ENCODE results near the gene MFAP4.
"Not testable (repeated sequence)": the region's sequence is repeated elsewhere in the genome, so short reads cannot be mapped to it uniquely, and the experiment has no call there.

MFAP4 gene

DNA sequence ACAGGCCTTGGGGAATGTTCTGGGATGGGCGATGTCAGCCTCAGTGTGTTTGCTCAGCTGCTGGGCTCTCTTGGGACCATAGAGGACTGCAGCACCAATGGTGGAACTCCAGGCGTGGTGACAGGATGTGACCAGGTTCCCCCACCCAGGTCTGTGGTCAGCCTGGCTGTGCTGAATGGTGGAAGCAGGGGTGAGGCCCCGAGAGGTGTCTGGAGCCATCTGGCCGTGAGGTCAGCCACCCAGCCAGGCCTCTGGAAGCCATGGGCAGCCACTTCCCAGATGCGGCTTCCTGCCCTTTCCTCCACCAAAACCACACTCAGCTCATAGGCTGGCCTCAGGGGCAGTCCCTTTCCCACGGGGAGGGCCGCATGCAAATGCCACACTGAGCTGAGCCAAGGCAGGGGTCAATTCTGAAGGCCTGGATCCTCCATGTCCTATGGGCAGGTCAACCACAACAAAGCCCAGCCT lies 16.5 kb downstream of the MFAP4 start:
- no peak for DNase-seq (ENCODE audit: low read depth)

DNA sequence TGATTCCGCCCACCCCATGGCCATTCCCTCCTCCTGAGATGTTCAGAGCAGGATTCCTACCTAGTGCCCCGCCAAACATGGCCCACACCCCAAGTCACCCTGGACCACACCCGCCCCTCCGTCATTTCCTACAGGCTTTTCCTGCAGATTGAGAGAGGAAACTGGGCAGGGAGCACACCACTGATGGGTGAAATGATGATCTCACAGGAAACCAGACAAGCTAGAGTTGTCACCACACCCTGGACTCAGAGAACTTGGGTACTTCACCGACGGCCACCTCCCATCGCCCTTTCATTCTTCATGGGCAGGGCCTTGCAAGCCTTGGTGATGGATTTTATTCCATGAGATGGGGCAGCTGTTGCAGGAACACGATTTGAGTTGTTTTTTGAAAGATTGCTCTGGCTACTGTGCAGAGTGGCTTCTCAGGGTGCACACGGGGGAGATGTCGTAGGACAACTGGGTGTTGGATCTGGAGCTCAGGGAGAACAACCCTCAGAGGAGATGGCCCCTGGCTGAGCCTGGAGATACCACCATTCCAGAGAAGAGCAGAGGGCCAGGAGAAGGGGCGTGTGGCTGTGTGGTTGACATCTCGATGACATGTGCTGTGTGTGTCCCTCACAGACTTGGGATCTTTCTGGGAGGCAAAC lies 17.0 kb downstream of the MFAP4 start:
- DNase-seq (ENCODE audit: low read depth): no peak

DNA sequence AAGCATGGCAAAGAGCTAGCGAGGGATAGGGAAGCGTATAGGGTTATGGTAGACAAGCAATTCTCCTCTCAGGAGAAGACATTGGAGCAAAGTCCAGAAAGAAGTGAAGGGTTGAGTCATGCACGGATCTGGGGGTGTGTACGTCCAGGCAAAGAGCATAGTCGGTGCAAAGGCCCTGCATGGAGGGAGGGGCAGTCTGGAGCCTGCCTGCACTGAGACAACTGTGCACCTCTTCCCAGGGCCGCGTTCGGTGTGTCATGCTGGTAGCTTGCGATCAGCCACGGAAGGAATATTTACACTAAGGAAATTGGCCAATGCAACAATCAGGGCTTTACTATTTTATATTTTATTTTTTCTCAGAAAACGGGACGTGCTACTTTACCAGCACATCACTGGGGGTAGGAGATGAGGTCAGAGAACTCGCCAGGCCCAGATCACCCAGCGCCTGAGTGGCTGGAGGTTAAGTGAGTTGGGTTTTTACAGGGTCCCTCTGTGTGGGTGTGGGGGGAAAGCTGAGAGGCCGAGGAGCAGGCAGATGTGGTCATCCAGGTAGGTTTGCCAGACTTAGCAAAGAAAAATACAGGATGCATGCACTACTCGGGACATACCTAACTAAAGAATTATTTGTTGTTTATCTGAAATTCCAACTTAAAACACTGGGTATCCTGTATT lies 17.7 kb downstream of the MFAP4 start:
- DNase-seq (ENCODE audit: low read depth): no peak

DNA sequence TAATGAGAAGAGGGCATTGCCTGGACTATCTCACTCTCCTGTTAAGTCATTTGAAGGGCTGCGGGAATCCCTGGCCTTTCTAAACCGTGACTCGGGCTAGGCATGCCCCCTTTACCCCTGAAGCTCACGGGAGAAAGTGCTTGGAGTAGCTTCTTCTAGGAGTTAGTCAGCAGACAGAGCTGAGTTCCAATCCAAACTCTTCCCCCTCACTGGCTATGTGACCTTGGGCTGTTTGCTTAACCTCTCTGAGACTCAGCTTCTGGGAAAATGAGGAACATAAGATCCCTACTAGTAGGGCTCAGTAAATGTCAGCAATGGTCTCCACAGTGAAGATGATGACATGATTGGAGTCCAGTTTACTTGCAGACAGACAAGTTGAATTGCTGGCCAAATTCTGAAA lies 18.8 kb downstream of the MFAP4 start:
- no peak for DNase-seq (ENCODE audit: low read depth)

DNA sequence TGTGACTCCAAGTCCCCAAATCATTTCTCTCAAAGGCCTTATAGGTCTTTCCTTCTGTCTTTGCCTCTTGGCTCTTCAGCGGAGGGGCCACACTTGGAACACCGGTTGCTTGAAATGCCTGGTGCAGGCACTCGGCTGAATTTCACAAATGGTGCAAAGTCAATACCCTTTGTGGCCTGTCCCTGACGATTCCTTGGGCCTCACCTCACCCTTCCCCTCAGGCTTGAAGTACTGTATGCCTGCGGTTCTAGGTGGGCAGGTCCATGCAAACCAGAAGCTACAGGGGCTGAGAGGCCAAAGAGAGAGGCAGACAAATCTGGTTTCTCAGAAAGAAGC lies 20.4 kb downstream of the MFAP4 start:
- no peak for DNase-seq (ENCODE audit: low read depth)

DNA sequence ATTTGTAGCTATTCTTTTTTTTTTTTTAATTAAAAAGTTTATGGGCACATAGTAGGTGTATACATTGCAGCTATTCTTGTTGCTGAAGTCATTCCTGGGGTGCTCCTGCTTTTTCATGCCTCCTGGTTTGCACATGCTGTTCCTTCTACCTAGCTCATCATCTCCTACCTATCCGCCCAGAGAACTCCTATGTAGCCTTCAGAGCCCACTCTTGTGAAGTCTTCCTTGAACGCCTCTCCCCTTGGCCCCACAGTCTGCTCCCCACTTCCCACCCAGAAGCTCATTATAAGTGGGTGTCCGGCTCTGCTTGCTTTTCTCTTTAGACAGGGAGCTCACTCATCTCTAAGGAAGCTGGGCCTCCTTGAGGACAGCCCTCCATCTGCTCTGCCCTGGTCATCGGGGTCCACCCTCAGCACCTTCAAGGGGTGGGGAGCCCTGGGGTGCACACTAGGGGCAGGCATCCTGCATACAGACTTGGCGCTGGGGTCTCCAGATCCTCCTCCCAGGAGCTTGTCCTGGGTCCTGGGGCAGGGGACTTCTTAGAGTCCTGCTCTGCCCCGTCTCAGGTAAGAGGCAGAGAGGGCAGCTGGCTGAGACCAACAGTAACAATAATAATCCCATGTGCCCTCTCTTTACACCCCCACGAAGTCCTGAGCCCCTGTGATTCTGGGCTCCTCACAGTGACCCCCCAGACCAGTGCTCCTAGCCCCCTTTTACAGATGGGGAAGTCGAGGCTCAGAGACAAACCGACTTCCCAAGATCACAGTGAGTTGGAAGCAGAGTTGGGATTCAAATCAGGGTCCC lies 21.0 kb downstream of the MFAP4 start:
- no peak for DNase-seq (ENCODE audit: low read depth)

DNA sequence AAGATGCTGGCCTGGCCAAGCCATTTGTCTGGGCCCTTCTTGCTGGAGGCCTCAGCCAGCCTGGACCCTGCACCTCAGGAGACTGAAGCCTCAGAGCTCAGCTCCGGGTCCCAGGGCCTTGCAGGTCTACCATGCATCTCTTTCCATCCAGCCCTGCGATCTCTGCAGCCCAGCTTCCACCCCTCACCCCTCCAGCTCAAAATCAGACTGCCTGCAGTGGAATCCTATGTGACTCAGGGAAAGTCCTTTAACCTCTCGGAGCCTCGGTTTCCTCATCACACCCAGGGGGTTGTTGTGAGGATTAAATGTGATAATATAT lies 21.5 kb downstream of the MFAP4 start:
- no peak for DNase-seq (ENCODE audit: low read depth)

DNA sequence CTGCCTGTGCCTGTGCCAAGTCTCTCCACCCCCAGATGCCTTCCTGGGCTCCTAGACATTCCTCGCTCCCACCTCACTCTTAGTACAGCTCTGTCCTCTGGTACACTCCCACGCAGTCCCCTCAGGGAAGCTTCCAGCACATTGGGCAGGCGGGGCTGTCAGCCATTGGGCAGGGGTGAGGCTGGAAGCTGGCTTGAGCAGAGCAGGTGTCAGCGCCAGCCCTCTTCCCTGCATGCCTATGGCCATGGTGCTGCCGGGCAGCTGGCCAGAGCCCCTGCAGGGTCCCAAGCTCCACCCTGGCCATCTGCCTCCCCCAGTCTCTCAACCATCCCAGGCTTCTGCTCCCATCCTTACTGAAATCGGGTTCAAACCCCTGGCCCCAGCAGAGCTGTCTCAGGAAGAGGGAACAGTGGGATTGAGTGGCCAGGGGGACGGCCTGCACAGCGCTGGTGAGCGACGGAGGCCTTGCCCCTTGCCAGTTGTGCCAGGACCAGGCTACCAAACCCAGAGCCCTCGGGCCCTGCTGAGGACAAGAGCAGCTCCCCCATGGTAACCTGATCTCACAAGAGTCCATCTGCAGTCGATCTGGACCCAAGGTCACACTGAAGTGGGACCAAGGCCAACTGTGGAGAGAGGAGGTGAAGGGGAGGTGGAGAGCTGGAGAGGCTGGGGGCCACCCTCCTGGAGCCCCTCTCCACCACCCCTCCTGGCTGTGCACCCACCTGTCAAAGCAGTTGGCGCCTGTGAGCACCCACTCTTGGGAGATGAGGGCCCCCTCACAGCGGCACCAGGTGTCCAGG lies 22.1 kb downstream of the MFAP4 start:
- no peak for DNase-seq (ENCODE audit: low read depth)

DNA sequence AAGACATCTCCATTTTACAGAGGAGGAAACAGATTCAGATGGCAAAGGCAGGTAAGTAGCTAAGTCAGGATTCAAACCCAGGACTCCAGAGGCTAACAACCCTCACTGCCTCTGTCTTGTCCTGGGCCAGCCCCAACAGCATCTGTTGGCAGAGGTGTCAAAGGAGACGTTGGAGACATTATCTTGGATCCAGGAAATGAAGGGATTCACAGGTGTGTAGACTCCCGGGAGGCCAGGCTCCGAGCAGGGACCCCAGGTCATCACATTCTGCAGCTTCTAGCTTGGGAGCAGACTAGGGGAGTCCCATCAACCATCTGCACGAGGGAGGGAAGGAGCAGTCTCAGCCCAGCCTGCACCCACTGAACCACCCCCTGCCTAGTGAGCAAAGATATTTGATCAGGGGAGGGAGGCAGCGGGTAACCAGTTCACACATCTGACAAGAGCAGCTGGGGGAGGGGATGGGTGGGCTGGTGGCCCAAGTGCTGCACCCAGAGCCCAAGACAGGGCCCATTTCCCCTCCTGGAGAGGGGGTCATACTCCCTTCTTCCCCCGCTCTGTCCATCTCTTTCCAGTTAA lies 23.4 kb downstream of the MFAP4 start:
- DNase-seq (ENCODE audit: low read depth): no peak

DNA sequence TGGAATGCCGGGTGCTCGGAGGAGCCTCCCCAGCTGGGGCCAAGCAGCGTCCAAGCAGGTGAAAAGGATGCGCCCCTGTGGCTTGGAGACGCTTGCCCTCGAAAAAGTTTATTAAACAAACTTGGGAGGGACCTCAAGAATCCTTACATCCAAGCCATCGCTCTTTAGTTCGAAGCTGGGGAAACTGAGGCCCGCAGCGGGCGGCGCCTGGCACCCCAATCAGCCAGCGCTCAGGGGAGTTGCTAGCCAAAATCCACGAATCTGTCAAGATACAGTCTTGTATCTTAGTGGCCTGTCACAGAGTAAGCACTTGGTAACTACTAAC lies 23.9 kb downstream of the MFAP4 start:
- DNase-seq (ENCODE audit: low read depth): no peak

DNA sequence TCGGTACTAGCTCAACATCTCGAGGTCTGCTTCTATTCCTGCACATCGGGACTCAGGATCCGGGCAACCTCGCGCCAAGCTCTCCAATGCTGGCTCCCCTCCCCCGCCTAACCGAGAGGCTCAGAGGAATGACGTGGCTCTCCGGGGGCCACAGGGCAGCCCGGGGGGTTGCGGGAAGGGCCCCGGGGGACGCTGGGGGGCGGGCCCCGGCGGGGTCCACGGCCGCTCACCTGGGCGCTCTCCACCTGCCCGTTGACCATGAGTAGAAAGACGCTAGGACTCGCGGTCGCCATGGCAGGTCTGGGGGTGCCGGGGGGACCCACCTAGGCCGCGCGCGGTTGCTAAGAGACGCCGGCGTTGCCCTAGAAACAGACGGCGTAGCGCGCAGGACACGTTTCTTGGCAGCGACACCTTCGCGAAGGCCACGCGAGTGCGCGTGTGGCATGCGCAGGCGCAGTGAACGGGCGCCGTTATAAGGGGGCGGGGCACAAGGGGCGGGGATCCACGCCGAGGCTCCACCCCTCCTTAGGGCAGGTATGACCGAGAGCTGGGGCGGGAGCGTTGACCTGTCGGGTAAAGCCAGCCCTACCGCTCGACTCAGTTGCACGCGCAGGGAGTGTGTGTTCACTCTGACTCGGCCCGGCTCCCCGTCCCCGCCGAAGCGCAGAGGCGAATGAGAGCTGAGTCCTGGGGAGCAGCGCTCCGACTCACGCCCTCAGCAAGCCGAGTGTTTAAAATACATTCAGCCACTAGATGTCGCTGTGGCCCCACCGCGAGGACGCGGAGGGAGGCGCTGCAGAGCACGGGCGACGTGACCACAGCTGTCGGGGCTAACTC lies 24.5 kb downstream of the MFAP4 start, which contains the start of gene B9D1:
Gene B9D1 (minus strand): TSS at position 447 of the 837 bp plus-strand sequence. CDS start 154 bp downstream, at position 293.
- DNase-seq (ENCODE audit: low read depth): peak; percentile 88

DNA sequence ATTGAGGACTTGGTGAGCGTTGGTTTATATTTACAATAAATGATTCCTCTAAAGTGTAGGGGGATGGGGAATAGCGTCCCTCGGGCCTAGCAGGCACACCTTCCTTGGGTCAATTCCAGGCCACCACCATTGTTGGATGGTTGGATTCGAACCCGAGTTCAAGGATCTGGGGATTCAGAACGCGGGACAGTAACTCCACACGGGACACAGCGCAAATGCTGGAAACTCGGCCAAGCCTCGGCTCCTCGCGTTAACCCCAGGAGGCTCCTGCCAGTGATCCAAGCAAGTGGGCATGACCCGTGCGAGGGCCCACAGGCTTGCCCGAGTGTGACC lies 25.1 kb downstream of the MFAP4 start:
- no peak for DNase-seq (ENCODE audit: low read depth)

DNA sequence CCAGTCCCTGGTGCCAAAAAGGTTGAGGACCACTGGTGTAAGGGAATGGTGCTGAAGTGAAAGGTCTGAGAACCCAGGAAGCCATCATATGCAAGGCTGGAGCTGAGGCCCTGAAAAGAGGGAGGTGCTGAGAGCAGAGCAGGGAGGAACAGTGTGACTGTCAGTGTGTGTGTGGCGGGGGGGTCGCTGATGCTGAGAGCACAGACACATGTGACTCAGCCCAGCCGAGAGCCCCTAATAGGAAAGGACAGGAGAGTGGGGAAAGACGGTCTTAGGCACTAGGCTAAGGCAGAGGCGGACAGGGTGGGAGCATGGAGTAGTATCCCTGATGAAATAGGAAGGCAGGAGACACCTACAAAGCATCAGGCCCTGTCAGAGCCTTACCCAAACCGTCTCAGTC lies 25.7 kb downstream of the MFAP4 start:
- DNase-seq (ENCODE audit: low read depth): no peak

DNA sequence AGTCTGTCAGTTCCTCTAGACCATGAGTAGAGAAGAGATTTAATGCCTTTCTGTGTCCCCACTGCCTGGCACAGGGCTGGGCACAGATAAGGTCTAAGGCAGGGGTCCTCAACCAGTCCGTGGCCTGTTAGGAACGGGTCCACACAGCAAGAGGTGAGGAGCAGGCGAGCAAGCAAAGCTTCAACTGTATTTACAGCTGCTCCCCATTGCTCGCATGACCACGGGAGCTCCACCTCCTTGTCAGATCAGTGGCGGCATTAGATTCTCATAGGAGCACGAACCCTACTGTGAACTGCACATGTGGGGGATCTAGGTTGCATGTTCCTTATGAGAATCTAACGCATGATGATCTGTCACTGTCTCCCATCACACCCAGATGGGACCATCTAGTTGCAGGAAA lies 26.2 kb downstream of the MFAP4 start:
- DNase-seq (ENCODE audit: low read depth): no peak

DNA sequence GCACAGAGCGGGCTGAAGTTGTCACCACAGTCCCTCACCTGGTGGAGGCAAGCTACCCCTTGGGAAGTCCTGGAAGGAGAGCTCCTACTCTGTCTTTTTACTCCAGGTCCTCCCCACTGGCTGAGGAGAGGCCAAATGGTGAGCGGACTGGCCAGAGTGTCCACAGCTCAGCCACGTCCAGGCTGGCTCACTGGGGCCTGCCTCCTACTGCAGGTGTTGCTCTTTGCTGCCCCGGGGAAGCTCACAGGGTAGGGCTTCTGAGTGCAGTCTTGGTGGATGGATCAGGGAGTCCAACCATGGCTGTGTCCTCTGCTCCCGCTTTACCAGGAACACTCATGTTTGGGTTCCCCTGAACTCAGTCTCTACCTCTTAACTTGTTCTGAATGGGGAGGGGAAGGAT lies 27.1 kb downstream of the MFAP4 start:
- no peak for DNase-seq (ENCODE audit: low read depth)

DNA sequence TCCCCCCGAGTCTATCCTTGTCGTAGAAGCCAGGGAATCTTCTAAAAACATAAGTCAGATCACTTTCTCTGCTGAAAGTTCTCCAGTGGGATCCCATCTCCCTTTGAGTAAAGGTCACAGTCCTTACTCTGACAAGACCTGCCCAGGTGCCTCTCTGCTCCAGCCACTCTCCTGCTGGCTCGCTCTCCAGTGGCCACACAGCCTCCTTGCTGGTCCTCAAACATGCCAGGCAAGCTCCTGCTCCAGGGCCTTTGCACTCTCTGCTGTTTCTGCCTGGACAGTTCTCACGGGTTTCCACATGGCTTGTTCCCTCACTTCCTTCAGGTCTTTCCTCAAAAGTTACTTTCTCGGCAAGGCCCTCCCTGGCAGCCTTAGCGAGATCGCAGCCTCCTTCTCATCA lies 27.8 kb downstream of the MFAP4 start:
- no peak for DNase-seq (ENCODE audit: low read depth)

DNA sequence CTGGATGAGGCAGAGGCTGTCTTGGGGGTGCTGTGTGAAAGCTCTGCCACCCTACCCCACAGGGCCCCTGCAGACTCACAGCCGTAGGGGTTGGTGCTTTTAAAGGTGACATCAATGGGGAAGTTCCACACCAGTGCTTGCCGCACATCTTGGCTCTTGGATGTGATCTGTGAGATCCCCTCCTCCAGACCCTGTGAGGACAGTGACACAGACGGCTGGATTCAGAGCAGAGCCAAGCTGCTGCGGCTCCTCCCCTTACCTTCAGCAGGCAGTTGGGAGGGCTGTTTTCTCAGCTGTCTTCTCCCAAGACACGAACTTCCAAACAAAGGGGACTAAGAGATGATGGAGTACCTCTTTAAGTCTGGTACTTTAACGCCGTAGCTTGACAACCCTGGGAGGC lies 29.2 kb downstream of the MFAP4 start:
- no peak for DNase-seq (ENCODE audit: low read depth)

DNA sequence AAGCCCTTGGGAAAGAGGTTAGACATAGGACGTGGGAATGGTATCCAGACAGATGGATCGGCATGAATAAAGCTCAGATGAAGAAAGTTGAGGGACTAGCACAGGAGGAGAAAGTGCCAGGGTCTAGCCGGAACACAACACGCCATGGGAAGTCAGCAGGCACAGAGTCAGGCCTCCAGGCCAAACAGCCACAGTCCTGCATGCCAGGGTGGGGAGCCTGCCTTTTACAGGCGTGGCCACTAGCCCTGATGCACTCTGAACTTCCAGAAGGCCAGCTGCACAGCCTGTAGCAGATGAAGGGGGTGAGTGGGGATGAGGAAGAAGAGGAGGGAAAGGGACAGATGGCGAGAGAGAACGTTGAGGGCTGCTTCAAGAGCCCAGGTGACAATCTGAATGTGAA lies 29.6 kb downstream of the MFAP4 start:
- no peak for DNase-seq (ENCODE audit: low read depth)

DNA sequence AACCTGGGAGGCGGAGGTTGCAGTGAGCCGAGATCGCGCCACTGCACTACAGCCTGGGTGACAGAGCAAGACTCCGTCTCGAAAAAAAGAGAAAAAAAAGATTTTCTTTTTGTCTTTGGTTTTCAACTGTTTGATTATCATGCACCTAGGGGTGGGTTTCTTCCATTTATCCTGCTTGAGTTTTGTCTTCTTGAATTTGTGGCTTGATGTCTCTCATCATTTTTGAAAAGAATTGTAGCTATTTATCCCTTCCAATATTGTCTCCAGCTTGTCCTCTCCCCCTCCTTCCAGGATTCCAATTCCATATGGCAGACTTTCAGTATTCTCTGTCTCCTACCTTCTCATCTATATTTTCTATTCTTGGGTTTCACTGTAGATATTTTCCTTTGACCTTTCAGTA lies 32.2 kb downstream of the MFAP4 start:
- no peak for DNase-seq (ENCODE audit: low read depth)

DNA sequence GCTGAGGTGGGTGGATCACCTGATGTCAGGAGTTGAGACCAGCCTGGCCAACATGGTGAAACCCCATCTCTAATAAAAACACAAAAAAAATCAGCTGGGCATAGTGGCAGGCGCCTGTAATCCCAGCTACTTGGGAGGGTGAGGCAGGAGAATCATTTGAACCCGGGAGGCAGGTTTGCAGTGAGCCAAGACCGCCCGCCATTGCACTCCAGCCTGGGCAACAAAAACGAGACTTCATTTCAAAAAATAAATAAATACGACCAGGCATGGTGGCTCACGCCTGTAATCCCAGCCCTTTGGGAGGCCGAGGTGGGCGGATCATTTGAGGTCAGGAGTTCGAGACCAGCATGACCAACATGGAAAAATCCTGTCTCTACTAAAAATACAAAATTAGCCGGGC lies 33.6 kb downstream of the MFAP4 start:
- not testable (repeated sequence) for DNase-seq (ENCODE audit: low read depth)

DNA sequence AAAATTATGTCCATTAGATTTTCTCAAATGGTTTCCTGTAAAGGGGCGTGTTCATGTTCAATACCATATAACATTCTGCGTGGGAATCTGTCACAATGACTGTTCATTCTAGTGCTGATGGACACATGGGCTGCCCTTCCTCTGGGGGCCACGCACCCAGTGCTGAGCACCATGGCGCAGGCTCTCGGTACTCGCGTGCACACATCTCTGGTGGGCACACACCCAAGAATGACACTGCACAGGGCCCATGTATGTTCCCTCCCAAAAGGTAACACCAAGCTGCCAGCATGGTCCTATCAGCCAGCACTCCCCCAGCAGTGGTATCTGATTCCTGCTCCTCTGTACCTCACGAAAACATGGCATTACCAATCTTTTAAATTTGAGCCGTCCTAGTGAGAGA lies 38.2 kb downstream of the MFAP4 start:
- DNase-seq (ENCODE audit: low read depth): no peak
